HCT116 (cell line): ENCODE results near the gene SLC41A2. TPM values are rescaled to one million over a fixed set of nuclear protein-coding genes. Genes with fewer than 3 reads are reported as not detected.

Experiments
- ATAC-seq: fragments of 200-7000 bp; cut with Tn5 transposase; 2 replicates; pipeline ENCODE4 v1.9.1; 2020; ENCODE audit warnings: mild to moderate bottlenecking, moderate library complexity
- BruUV-seq: library from RNA; stranded (reverse); fragments of 400-500 nt; replicated peaks from 2 replicates; lab custom pipeline; 2021; lab: Mats Ljungman, UMichigan
- CTCF ChIA-PET: fragments of 300-600 bp; sonication (Branson Sonifier 250); formaldehyde crosslinking; loops from one replicate; lab custom pipeline; 2021; ENCODE audit warnings: antibody characterized with exemption; lab: Charles Lee
- POLR2A ChIA-PET: fragments of 300-600, 350-600 bp; sonication (Branson Sonifier 250); formaldehyde crosslinking; loops from one replicate; lab custom pipeline; 2021; ENCODE audit warnings: antibody characterized with exemption; lab: Charles Lee
- RAD21 ChIA-PET, 2 experiments: fragments of 300-600 bp; sonication (Branson Sonifier 250); formaldehyde crosslinking; loops; one replicate each; lab custom pipeline; 2023; ENCODE audit warnings: low total read pairs in 2 of 2; ENCODE audit not compliant: uncharacterized antibody in 2 of 2, unreplicated experiment in 2 of 2, low non-redundant PET in 1 of 2; lab: Charles Lee
- DNase-seq: peaks from one replicate; pipeline ENCODE4 v3.0.0-alpha.2; 2010; ENCODE audit warnings: low read depth, low spot score
- H2AFZ ChIP-seq: fragments of 200-600 bp; shearing (Covaris generic), sonication (generic); 2 replicates; pipeline ENCODE4 v1.6.1; 2017; ENCODE audit warnings: low read depth, mixed run types, mixed read lengths, antibody characterized with exemption, low read length; ENCODE audit not compliant: poor library complexity, severe bottlenecking
- H3K27ac ChIP-seq: 2 replicates; pipeline ENCODE4 v1.5.1; 2012; ENCODE audit warnings: low read depth, low read length
- H3K27me3 ChIP-seq: fragments of 200-600 bp; sonication (generic); 2 replicates; pipeline ENCODE4 v1.6.1; 2016; ENCODE audit warnings: mixed run types, low read length, mixed read lengths; ENCODE audit not compliant: insufficient read depth
- H3K36me3 ChIP-seq, 2 experiments: fragments of 200-500 bp in 1 of 2; fragments of 200-600 bp in 1 of 2; sonication (Bioruptor generic) in 1 of 2; sonication (generic) in 1 of 2; 2 replicates each; pipeline versions ENCODE4 v1.5.1 to v1.6.1; 2014 to 2016; ENCODE audit warnings: low read length in 2 of 2, inconsistent platforms in 1 of 2, mixed read lengths in 1 of 2, mixed run types in 1 of 2; ENCODE audit not compliant: insufficient read depth in 2 of 2, control insufficient read depth in 1 of 2
- H3K4me1 ChIP-seq, 2 experiments: fragments of 200-600 bp in 1 of 2; sonication (generic) in 1 of 2; 2 replicates each; pipeline versions ENCODE4 v1.5.1 to v1.6.1; 2012 to 2017; ENCODE audit warnings: low read length in 2 of 2, inconsistent platforms in 1 of 2, mild to moderate bottlenecking in 1 of 2, mixed read lengths in 1 of 2, mixed run types in 1 of 2, moderate library complexity in 1 of 2; ENCODE audit not compliant: insufficient read depth in 2 of 2, control insufficient read depth in 1 of 2
- H3K4me2 ChIP-seq: fragments of 200-600 bp; sonication (generic); 2 replicates; pipeline ENCODE4 v1.6.1; 2017; ENCODE audit warnings: mixed run types, low read length, mixed read lengths
- H3K4me3 ChIP-seq, 2 experiments: fragments of 200-600 bp in 1 of 2; sonication (generic) in 1 of 2; replicated peaks in 1 of 2; 2 replicates each; pipeline ENCODE4 v1.5.1; 2011 to 2016; ENCODE audit warnings: low read length in 2 of 2, control low read depth in 1 of 2, low read depth in 1 of 2, mild to moderate bottlenecking in 1 of 2, mixed read lengths in 1 of 2, mixed run types in 1 of 2
- H3K79me2 ChIP-seq: fragments of 200-600 bp; sonication (generic); 2 replicates; pipeline ENCODE4 v1.6.1; 2017; ENCODE audit warnings: mild to moderate bottlenecking, mixed run types, low read length, moderate library complexity, mixed read lengths; ENCODE audit not compliant: insufficient read depth
- H3K9ac ChIP-seq: fragments of 200-600 bp; sonication (generic); 2 replicates; pipeline ENCODE4 v1.6.1; 2016; ENCODE audit warnings: low read length, mixed read lengths
- H3K9me2 ChIP-seq: fragments of 200-600 bp; sonication (generic), shearing (Covaris generic); 2 replicates; pipeline ENCODE4 v1.6.1; 2017; ENCODE audit warnings: mixed run types, mild to moderate bottlenecking, moderate library complexity; ENCODE audit not compliant: insufficient read depth
- H3K9me3 ChIP-seq, 2 experiments: fragments of 200-500 bp in 1 of 2; fragments of 200-600 bp in 1 of 2; sonication (Bioruptor generic) in 1 of 2; sonication (generic) in 1 of 2; 2 replicates each; pipeline ENCODE4 v1.6.1; 2014 to 2017; ENCODE audit warnings: low read length in 2 of 2, mixed read lengths in 2 of 2, inconsistent platforms in 1 of 2, low read depth in 1 of 2, mild to moderate bottlenecking in 1 of 2, mixed run types in 1 of 2, moderate library complexity in 1 of 2; ENCODE audit not compliant: control insufficient read depth in 1 of 2, insufficient read depth in 1 of 2
- H4K20me1 ChIP-seq: fragments of 200-600 bp; sonication (generic), shearing (Covaris generic); 2 replicates; pipeline ENCODE4 v1.6.1; 2017; ENCODE audit warnings: mixed run types, mild to moderate bottlenecking, moderate library complexity; ENCODE audit not compliant: insufficient read depth
- CTCF ChIP-seq, 3 experiments: fragments of 200-600 bp in 1 of 3; sonication (generic) in 1 of 3; IDR thresholded peaks in 2 of 3; conservative IDR thresholded peaks in 1 of 3; 2 replicates each; pipeline ENCODE4 v1.5.1; 2012 to 2017; ENCODE audit warnings: low read depth in 2 of 3, low read length in 2 of 3, antibody characterized with exemption in 1 of 3, borderline replicate concordance in 1 of 3, control low read depth in 1 of 3, mild to moderate bottlenecking in 1 of 3, mixed read lengths in 1 of 3, mixed run types in 1 of 3, moderate library complexity in 1 of 3; ENCODE audit not compliant: insufficient read depth in 1 of 3
- EZH2 ChIP-seq: fragments of 200-600 bp; sonication (generic); IDR thresholded peaks from 2 replicates; pipeline ENCODE4 v1.6.1; 2017; ENCODE audit warnings: antibody characterized with exemption, mixed run types
- EZH2phosphoT487 ChIP-seq: fragments of 200-600 bp; IDR thresholded peaks from 2 replicates; pipeline ENCODE4 v1.6.1; 2018; ENCODE audit warnings: antibody characterized with exemption, borderline replicate concordance
- FOSL1 ChIP-seq: IDR thresholded peaks from 2 replicates; pipeline ENCODE4 v1.6.1; 2012; ENCODE audit warnings: low read depth
- JUND ChIP-seq: IDR thresholded peaks from 2 replicates; pipeline ENCODE4 v1.6.1; 2012
- MAX ChIP-seq: IDR thresholded peaks from 2 replicates; pipeline ENCODE4 v1.6.1; 2012
- POLR2A ChIP-seq: IDR thresholded peaks from 2 replicates; pipeline ENCODE4 v1.7.0; 2011; ENCODE audit warnings: borderline replicate concordance; ENCODE audit not compliant: insufficient read depth, insufficient read length; ENCODE audit errors: extremely low read depth
- RAD21 ChIP-seq: IDR thresholded peaks from 2 replicates; pipeline ENCODE4 v1.6.1; 2012; ENCODE audit warnings: low read depth, mild to moderate bottlenecking
- SIN3A ChIP-seq: IDR thresholded peaks from 2 replicates; pipeline ENCODE4 v1.6.1; 2012; ENCODE audit warnings: low read depth
- TCF7L2 ChIP-seq: IDR thresholded peaks from 2 replicates; pipeline ENCODE4 v1.7.0; 2011; ENCODE audit warnings: borderline replicate concordance, inconsistent platforms; ENCODE audit not compliant: insufficient read depth, insufficient read length; ENCODE audit errors: extremely low read depth
- YY1 ChIP-seq: IDR thresholded peaks from 2 replicates; pipeline ENCODE4 v1.6.1; 2011; ENCODE audit warnings: low read length, low read depth, moderate library complexity, mild to moderate bottlenecking; ENCODE audit not compliant: insufficient replicate concordance; ENCODE audit errors: extremely low read depth
- intact Hi-C: fragments of 100-400 bp; cut with micrococcal nuclease; formaldehyde crosslinking; loops from 2 replicates; pipeline ENCODE4 v1.10.0; 2022
- total RNA-seq: library from RNA; stranded (reverse); gene quantifications from one replicate; pipeline ENCODE4 v1.2.1, GENCODE V29; 2021; ENCODE audit not compliant: unreplicated experiment

SLC41A2 gene
- total RNA-seq, 1 experiment from 2014 or later: 12.5 TPM

- Histone ChIP-seq H4K20me1 (no peaks in the 10 kb centered on the region), H3K9me3 (no peaks in the 10 kb centered on the region), H3K9me2 (no peaks in the 10 kb centered on the region), H3K36me3 (no peaks in the 10 kb centered on the region), H3K9ac (no peak overlapping the region), H2AFZ (no peak overlapping the region), H3K4me2 (no peak overlapping the region), H3K4me3 (no peak overlapping the region), H3K27ac (no peak overlapping the region), H3K4me1 (no peaks in the 10 kb centered on the region), H3K79me2 (no peaks in the 10 kb centered on the region), H3K27me3 (no peaks in the 10 kb centered on the region)
- ATAC-seq (no peak), DNase-seq (no peak)
- TF ChIP-seq SIN3A: no peak
- TF ChIP-seq JUND: no peak
- no peak for TF ChIP-seq EZH2
- TF ChIP-seq RAD21: no peak
- TF ChIP-seq CTCF (IDR thresholded peaks at IDR 0.05 in 2 of 3, conservative IDR thresholded peaks at IDR 0.05 in 1 of 3; ENCODE audit: borderline replicate concordance in 1 of 3, insufficient read depth in 1 of 3, low read depth in 2 of 3, low read length in 2 of 3): no peak
- TF ChIP-seq YY1: no peak
- TF ChIP-seq EZH2phosphoT487: no peak
- no peak for TF ChIP-seq MAX
- no peak for TF ChIP-seq POLR2A
- TF ChIP-seq TCF7L2: no peak
- no peak for TF ChIP-seq FOSL1
- no TSS peak for BruUV-seq
- intact Hi-C loops: no loop called here
- POLR2A ChIA-PET: no interaction called here
- RAD21 ChIA-PET: no interaction called here
- CTCF ChIA-PET: no interaction called here
Observed at GRCh38 chr12:104929977-104930376, 28.1 kb downstream of the SLC41A2 start.
